ENCODE measurements around the gene NOL4L. TPM values are rescaled to one million over a fixed set of nuclear protein-coding genes. Genes with fewer than 3 reads are reported as not detected.

NOL4L gene
- total RNA-seq, 1 experiment from 2014 or later: 31.7 TPM

- Histone ChIP-seq H3T11ph (ENCODE audit: low read length) (no peak overlapping the region), H3K23me2 (ENCODE audit: insufficient read length, low read depth, low read length, poor library complexity, severe bottlenecking) (no peaks in the 10 kb centered on the region), H3K56ac (ENCODE audit: insufficient read length, low read depth, low read length) (no peak overlapping the region), H4K20me1 (ENCODE audit: control insufficient read depth, insufficient read depth, insufficient read length) (no peaks in the 10 kb centered on the region), H3K9ac (ENCODE audit: extremely low read depth, insufficient read length, low read length) (no peak overlapping the region), H3K27me3 (ENCODE audit: insufficient read depth, low read length) (no peaks in the 10 kb centered on the region), H3K79me2 (ENCODE audit: insufficient read depth, low read length) (no peaks in the 10 kb centered on the region), H3K18ac (ENCODE audit: insufficient read length, low read depth, low read length) (no peak overlapping the region), H3K79me1 (ENCODE audit: insufficient read depth, low read depth, low read length, poor library complexity, severe bottlenecking) (no peaks in the 10 kb centered on the region), H4K5ac (ENCODE audit: insufficient read length, low read depth, low read length) (no peak overlapping the region), H3K4me1 (ENCODE audit: insufficient read depth, low read length) (no peaks in the 10 kb centered on the region), H2BK5ac (ENCODE audit: insufficient read length, low read length) (no peak overlapping the region), H2BK120ac (ENCODE audit: low read depth, low read length, poor library complexity, severe bottlenecking) (no peak overlapping the region), H2BK15ac (ENCODE audit: low read depth, low read length) (no peak overlapping the region), H3K4me2 (ENCODE audit: insufficient read depth, insufficient read length, low read length) (no peak overlapping the region), H4K8ac (replicated peaks; ENCODE audit: insufficient read length, low read depth, low read length) (no peak overlapping the region), H4K91ac (ENCODE audit: insufficient read length, low read depth, low read length) (no peak overlapping the region), H2BK12ac (ENCODE audit: insufficient read length, low read depth, low read length) (no peak overlapping the region), H2BK20ac (ENCODE audit: low read depth, low read length, poor library complexity, severe bottlenecking) (no peak overlapping the region), H3K9me3 (ENCODE audit: control insufficient read depth, low read depth, low read length) (no peaks in the 10 kb centered on the region), H2AK5ac (ENCODE audit: insufficient read length, low read length) (no peak overlapping the region), H3K4ac (ENCODE audit: low read depth, low read length) (no peak overlapping the region), H2AFZ (ENCODE audit: low read length) (no peak overlapping the region), H3K27ac (ENCODE audit: insufficient read length, low read depth, low read length) (no peak overlapping the region), H3K14ac (ENCODE audit: insufficient read depth, low read length) (peak overlapping the region; percentile 49; the same call in 1 of the 2 replicates), H3K23ac (ENCODE audit: insufficient read length, low read depth, low read length) (no peak overlapping the region)
- Mint-ChIP-seq H3K4me3 (no peak overlapping the region), H3K4me1 (peaks cover 7 to 12% of the 10 kb centered on the region in 2 experiments), H3K27me3 (ENCODE audit: low read depth) (peaks cover 11% of the 10 kb centered on the region), H3K36me3 (ENCODE audit: insufficient read depth in 1 of 3, low read depth in 3 of 3) (no peaks in the 10 kb centered on the region), H3K27ac (no peak overlapping the region), H3K9me3 (no peaks in the 10 kb centered on the region)
- DNase-seq: no peak
- no CpG with 5 or more reads among the region's 17 CpGs for WGBS (ENCODE audit: extremely low coverage, insufficient read length, low lambda C conversion rate)
- TF ChIP-seq CTCF (conservative IDR thresholded peaks at IDR 0.05): no peak
These were observed 25.5 kb upstream of the NOL4L start for GRCh38 chr20:32610472-32611218.
